Fibroblast of mammary gland (primary cell): ENCODE data around the gene PAXIP1.

Experiments
- DNase-seq: peaks from one replicate; pipeline ENCODE4 v3.0.0-alpha.2; 2010; ENCODE audit warnings: low read depth
- H3K4me3 ChIP-seq: 2 replicates; pipeline ENCODE4 v1.5.1; 2011; ENCODE audit warnings: low read depth, mild to moderate bottlenecking, low read length, moderate library complexity; ENCODE audit not compliant: control insufficient read depth
- CTCF ChIP-seq: conservative IDR thresholded peaks from 2 replicates; pipeline ENCODE4 v1.5.1; 2011; ENCODE audit warnings: low read depth, low read length, inconsistent platforms; ENCODE audit not compliant: control insufficient read depth, insufficient read depth

The PAXIP1 gene

DNA sequence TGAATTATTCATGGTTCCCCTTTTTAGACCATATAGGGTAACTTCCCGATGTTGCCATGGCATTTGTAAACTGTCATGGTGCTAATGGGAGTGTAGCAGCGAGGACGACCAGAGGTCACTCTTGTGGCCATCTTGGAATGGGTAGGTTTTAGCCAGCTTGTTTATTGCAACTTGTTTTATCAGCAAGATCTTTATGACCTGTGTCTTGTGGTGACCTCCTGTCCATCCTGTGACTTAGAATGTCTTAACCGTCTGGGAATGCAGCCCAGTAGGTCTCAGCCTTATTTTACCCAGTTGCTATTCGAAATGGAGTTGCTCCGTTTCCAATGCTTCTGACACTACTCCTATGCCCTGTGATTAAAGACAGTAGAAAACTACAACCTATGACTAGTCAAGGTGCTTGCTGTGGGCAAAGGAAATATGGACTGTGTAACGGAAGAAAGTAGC is 18.8 kb upstream of the PAXIP1 start:
- H3K4me3 ChIP-seq: no peak overlapping the region
- TF ChIP-seq CTCF: no peak
- no peak for DNase-seq

- no peak for TF ChIP-seq CTCF
Observed at GRCh38 chr7:155020996-155021395, 18.1 kb upstream of the PAXIP1 start.

GRCh38 chr7:155017834-155018233 is 14.9 kb upstream of the PAXIP1 start:
- no peak for TF ChIP-seq CTCF
- DNase-seq: no peak
- no peak overlapping the region for H3K4me3 ChIP-seq

More at GRCh38 chr7:155020996-155021395, 18.1 kb upstream of the PAXIP1 start:
- no peak for DNase-seq
- H3K4me3 ChIP-seq: no peak overlapping the region

DNA sequence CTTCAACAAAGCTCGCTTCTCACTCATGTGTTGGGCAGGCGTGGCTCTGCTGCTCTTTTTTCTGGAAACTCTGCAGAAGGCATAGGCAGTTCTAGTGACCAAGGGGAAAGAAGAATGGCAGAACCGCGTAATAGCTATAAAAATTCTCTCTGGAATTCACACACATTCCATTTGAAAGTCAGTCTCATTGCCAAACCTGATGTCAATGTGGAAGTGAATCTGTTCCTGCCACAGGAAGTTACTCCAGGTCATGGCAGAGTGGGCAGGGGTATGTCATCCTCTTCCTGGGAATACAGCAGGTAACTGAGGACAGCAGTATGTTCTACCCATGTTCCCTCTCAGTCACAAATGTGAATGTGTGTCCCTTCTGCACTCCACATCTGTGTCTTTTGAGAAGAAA is 8.2 kb upstream of the PAXIP1 start:
- no peak for TF ChIP-seq CTCF
- DNase-seq: no peak
- no peak overlapping the region for H3K4me3 ChIP-seq

DNA sequence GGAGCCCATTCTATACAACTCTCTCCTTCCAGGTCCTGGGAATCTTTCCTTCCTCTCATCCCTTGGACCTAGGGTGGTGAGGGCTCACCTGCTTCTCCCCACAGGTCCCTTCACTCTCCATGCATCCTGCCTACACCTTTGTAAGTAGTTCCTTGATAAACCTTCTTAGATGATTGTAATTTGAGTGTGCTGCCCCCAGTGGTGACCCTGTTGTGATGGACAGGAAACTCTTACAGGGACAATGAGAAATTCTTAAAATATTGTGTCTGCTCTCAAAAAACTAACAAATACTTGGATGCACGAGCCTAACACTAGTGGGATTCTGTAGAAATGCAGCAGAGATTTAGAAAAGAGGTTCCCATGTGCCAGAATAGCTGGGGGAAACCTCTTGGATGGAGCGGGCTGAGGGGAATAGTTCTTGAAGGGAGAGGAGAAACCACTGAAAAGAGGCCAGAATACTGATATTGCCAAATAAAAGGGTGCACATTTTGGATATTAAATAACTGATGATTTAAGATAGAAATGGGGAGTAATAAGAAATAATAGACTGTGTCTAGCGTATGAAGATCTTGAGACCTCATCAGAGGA is 6.7 kb upstream of the PAXIP1 start:
- peak; percentile 5 for DNase-seq
- peak; percentile 37 for TF ChIP-seq CTCF
- H3K4me3 ChIP-seq: no peak overlapping the region

GRCh38 chr7:155007947-155008346 is 5.0 kb upstream of the PAXIP1 start:
- no peak overlapping the region for H3K4me3 ChIP-seq
- DNase-seq: peak; percentile 11
- TF ChIP-seq CTCF: peak; percentile 24
